Liver (tissue), 9 donors: ENCODE measurements around the gene GRAMD2B. TPM values are rescaled to one million over a fixed set of nuclear protein-coding genes. Genes with fewer than 3 reads are reported as not detected.

Source experiments
- DNase-seq: peaks from one replicate; pipeline ENCODE4 v3.0.0-alpha.2; 2017; ENCODE audit warnings: low spot score
- H3K27ac ChIP-seq, 2 donors: one replicate each; pipeline ENCODE4 v1.7.0; 2013; ENCODE audit warnings: inconsistent platforms in 2 of 2, low read length in 2 of 2, control low read depth in 1 of 2, low read depth in 1 of 2, mild to moderate bottlenecking in 1 of 2
- H3K27me3 ChIP-seq, 4 donors: one replicate each; pipeline versions ENCODE4 v1.6.1 to v1.7.0; 2013; ENCODE audit warnings: low read length in 3 of 4, inconsistent platforms in 1 of 4, mild to moderate bottlenecking in 1 of 4, moderate library complexity in 1 of 4; ENCODE audit not compliant: control insufficient read depth in 4 of 4, insufficient read depth in 4 of 4
- H3K36me3 ChIP-seq, 4 donors: one replicate each; pipeline versions ENCODE4 v1.6.1 to v1.7.0; 2013; ENCODE audit warnings: low read length in 3 of 4, mild to moderate bottlenecking in 3 of 4, low read depth in 1 of 4, moderate library complexity in 1 of 4; ENCODE audit not compliant: control insufficient read depth in 4 of 4, insufficient read depth in 3 of 4
- H3K4me1 ChIP-seq, 4 donors: one replicate each; pipeline versions ENCODE4 v1.6.1 to v1.7.0; 2013; ENCODE audit warnings: low read length in 3 of 4, mild to moderate bottlenecking in 3 of 4, moderate library complexity in 1 of 4; ENCODE audit not compliant: control insufficient read depth in 4 of 4, insufficient read depth in 4 of 4
- H3K4me3 ChIP-seq, 3 donors: one replicate each; pipeline versions ENCODE4 v1.6.1 to v1.7.0; 2013; ENCODE audit warnings: low read length in 3 of 3, control low read depth in 1 of 3, low read depth in 1 of 3, mild to moderate bottlenecking in 1 of 3
- H3K9ac ChIP-seq, 2 donors: one replicate each; pipeline ENCODE4 v1.7.0; 2013; ENCODE audit warnings: low read length in 2 of 2, mild to moderate bottlenecking in 2 of 2, moderate library complexity in 2 of 2, control low read depth in 1 of 2, low read depth in 1 of 2
- H3K9me3 ChIP-seq, 4 donors: one replicate each; pipeline versions ENCODE4 v1.6.1 to v1.7.0; 2013; ENCODE audit warnings: low read length in 3 of 4; ENCODE audit not compliant: control insufficient read depth in 4 of 4
- ATF3 ChIP-seq: IDR thresholded peaks from 2 replicates; pipeline ENCODE4 v1.6.1; 2016; ENCODE audit warnings: antibody characterized with exemption
- CTCF ChIP-seq: fragments of 150-350 bp; IDR thresholded peaks from 2 replicates; pipeline ENCODE4 v1.5.1; 2017; ENCODE audit warnings: improper control_type of control experiment, low read depth, low read length; ENCODE audit not compliant: missing input control
- EGR1 ChIP-seq, 2 donors: IDR thresholded peaks; 2 replicates each; pipeline ENCODE4 v1.6.1; 2016 to 2018; ENCODE audit warnings: antibody characterized with exemption in 2 of 2, low read depth in 2 of 2
- FOXA1 ChIP-seq: IDR thresholded peaks from 2 replicates; pipeline ENCODE4 v1.6.1; 2016; ENCODE audit warnings: antibody characterized with exemption
- FOXA2 ChIP-seq: IDR thresholded peaks from 2 replicates; pipeline ENCODE4 v1.6.1; 2016; ENCODE audit warnings: antibody characterized with exemption
- HNF4G ChIP-seq: IDR thresholded peaks from 2 replicates; pipeline ENCODE4 v1.6.1; 2016; ENCODE audit warnings: antibody characterized with exemption
- JUND ChIP-seq, 2 donors: IDR thresholded peaks; 2 replicates each; pipeline ENCODE4 v1.6.1; 2016; ENCODE audit warnings: antibody characterized with exemption in 2 of 2
- MAX ChIP-seq: IDR thresholded peaks from 2 replicates; pipeline ENCODE4 v1.6.1; 2016; ENCODE audit warnings: antibody characterized with exemption
- NR2F2 ChIP-seq: IDR thresholded peaks from 2 replicates; pipeline ENCODE4 v1.6.1; 2016; ENCODE audit warnings: antibody characterized with exemption
- RAD21 ChIP-seq, 2 donors: IDR thresholded peaks; 2 replicates each; pipeline ENCODE4 v1.6.1; 2016; ENCODE audit warnings: antibody characterized with exemption in 2 of 2, mild to moderate bottlenecking in 2 of 2
- REST ChIP-seq: IDR thresholded peaks from 2 replicates; pipeline ENCODE4 v1.6.1; 2016; ENCODE audit warnings: antibody characterized with exemption, mild to moderate bottlenecking
- RXRA ChIP-seq, 2 donors: IDR thresholded peaks; 2 replicates each; pipeline ENCODE4 v1.6.1; 2017 to 2018; ENCODE audit warnings: antibody characterized with exemption in 2 of 2, mild to moderate bottlenecking in 1 of 2
- SP1 ChIP-seq: IDR thresholded peaks from 2 replicates; pipeline ENCODE4 v1.6.1; 2018; ENCODE audit warnings: antibody characterized with exemption, mild to moderate bottlenecking
- YY1 ChIP-seq: IDR thresholded peaks from 2 replicates; pipeline ENCODE4 v1.6.1; 2016; ENCODE audit warnings: antibody characterized with exemption, mild to moderate bottlenecking
- ZBTB33 ChIP-seq: IDR thresholded peaks from 2 replicates; pipeline ENCODE4 v1.6.1; 2016; ENCODE audit warnings: antibody characterized with exemption
- WGBS: extraction: QIAGEN DNeasy Blood & Tissue Kit; methylation state at CpG from one replicate; pipeline ENCODE4 v1.1.7; 2013; 5-methylcytosine and 5-hydroxymethylcytosine counted together
- polyA plus RNA-seq, 2 donors: library from polyadenylated mRNA; stranded (reverse) in 1 of 2; unstranded in 1 of 2; fragments of 200-250 nt in 1 of 2; fragments of >200 nt in 1 of 2; fragmentation: Nextera tagmentation in 1 of 2; extraction: Ambion mirVana in 1 of 2; gene quantifications; one replicate each; pipeline versions ENCODE4 v1.2.1 to v1.2.3, GENCODE V29; 2013 to 2015
- total RNA-seq, 2 donors: library from RNA; depleted of rRNA; stranded (reverse); fragments of >200 nt; gene quantifications; one replicate each; pipeline ENCODE4 v1.2.3, GENCODE V29; 2014
- donor health status: healthy.
- donor health status: healthy.
- donor health status: healthy.
- donor health status: healthy.
- donor health status: healthy.

The GRAMD2B gene
- total and polyA plus RNA-seq, 4 donors: 6.5 to 24.1 (median 13.5) TPM

- H3K27me3 ChIP-seq: no peaks in the 10 kb centered on the region
- H3K9ac ChIP-seq: no peak overlapping the region
- TF ChIP-seq FOXA1: no peak
- no peak for TF ChIP-seq ZBTB33
- TF ChIP-seq SP1: no peak
- no peak for TF ChIP-seq RAD21 (IDR thresholded peaks at IDR 0.05)
- no peak for TF ChIP-seq FOXA2
- no peak for TF ChIP-seq YY1
- TF ChIP-seq NR2F2: no peak
- no peak for TF ChIP-seq EGR1 (IDR thresholded peaks at IDR 0.05; ENCODE audit: low read depth in 2 of 2)
- TF ChIP-seq CTCF: no peak
- no peak for TF ChIP-seq REST
- no peak for TF ChIP-seq HNF4G
- TF ChIP-seq ATF3: no peak
- TF ChIP-seq JUND (IDR thresholded peaks at IDR 0.05): no peak
- no peak for TF ChIP-seq MAX
- TF ChIP-seq RXRA (IDR thresholded peaks at IDR 0.05): no peak
Observed at GRCh38 chr5:126527892-126528291, 104.7 kb downstream of the GRAMD2B start.

GRCh38 chr5:126531543-126532120 is 108.4 kb downstream of the GRAMD2B start:
- no peak overlapping the region for H3K4me3 ChIP-seq
- H3K27ac ChIP-seq: no peak overlapping the region
- H3K27me3 ChIP-seq: no peaks in the 10 kb centered on the region
- no peak for TF ChIP-seq ATF3
- TF ChIP-seq REST: no peak
- TF ChIP-seq RXRA (IDR thresholded peaks at IDR 0.05): no peak
- no peak for TF ChIP-seq SP1
- peak; percentile 12 for TF ChIP-seq NR2F2
- H3K4me1 ChIP-seq: no peaks in the 10 kb centered on the region
- no peak overlapping the region for H3K9ac ChIP-seq
- no peaks in the 10 kb centered on the region for H3K9me3 ChIP-seq
- no peak for DNase-seq
- 82% methylated on average over 4 of the region's 4 CpGs for WGBS
- no peaks in the 10 kb centered on the region for H3K36me3 ChIP-seq

More at GRCh38 chr5:126527892-126528291, 104.7 kb downstream of the GRAMD2B start:
- no peak overlapping the region for H3K4me3 ChIP-seq
- no peak for DNase-seq
- H3K36me3 ChIP-seq: no peaks in the 10 kb centered on the region
- no peaks in the 10 kb centered on the region for H3K9me3 ChIP-seq
- H3K27ac ChIP-seq: no peak overlapping the region
- H3K4me1 ChIP-seq: no peaks in the 10 kb centered on the region
